Measurements from ENCODE around the gene TTC1.
"Not testable (repeated sequence)": the region's sequence is repeated elsewhere in the genome, so short reads cannot be mapped to it uniquely, and the experiment has no call there.

Gene TTC1

GRCh38 chr5:160008877-160009590, at the start of gene TTC1:
TSS of gene TTC1 (plus strand) at chr5:160009139. CDS start at chr5:160010529, 1,390 bp downstream.
- peak; percentile 94 for DNase-seq (ENCODE audit: low spot score)

- DNase-seq (ENCODE audit: low spot score) = no peak
Measured at GRCh38 chr5:159961176-159962160, 47.5 kb upstream of the TTC1 start.

GRCh38 chr5:159962214-159962613, 46.7 kb upstream of the TTC1 start:
- no peak for DNase-seq (ENCODE audit: low spot score)

GRCh38 chr5:159963935-159964334, 45.0 kb upstream of the TTC1 start:
- no peak for DNase-seq (ENCODE audit: low spot score)

GRCh38 chr5:159965031-159965837, 43.7 kb upstream of the TTC1 start:
- peak; percentile 91 for DNase-seq (ENCODE audit: low spot score)

GRCh38 chr5:159965838-159966128, 43.2 kb upstream of the TTC1 start:
- DNase-seq (ENCODE audit: low spot score) = not testable (repeated sequence)

GRCh38 chr5:159969966-159970365, 39.0 kb upstream of the TTC1 start:
- DNase-seq (ENCODE audit: low spot score) = peak; percentile 20

- DNase-seq (ENCODE audit: low spot score) = peak; percentile 45
Measured at GRCh38 chr5:159971038-159971437, 37.9 kb upstream of the TTC1 start.

GRCh38 chr5:159971514-159971913, 37.4 kb upstream of the TTC1 start:
- no peak for DNase-seq (ENCODE audit: low spot score)

- DNase-seq (ENCODE audit: low spot score) = peak; percentile 37
Measured at GRCh38 chr5:159971931-159972461, 36.9 kb upstream of the TTC1 start.

- no peak for DNase-seq (ENCODE audit: low spot score)
Measured at GRCh38 chr5:159972538-159973362, 36.2 kb upstream of the TTC1 start.

GRCh38 chr5:159975462-159976019, 33.4 kb upstream of the TTC1 start:
- DNase-seq (ENCODE audit: low spot score) = peak; percentile 93

GRCh38 chr5:159976921-159977320, 32.0 kb upstream of the TTC1 start:
- no peak for DNase-seq (ENCODE audit: low spot score)

- DNase-seq (ENCODE audit: low spot score) = no peak
Measured at GRCh38 chr5:159978358-159978757, 30.6 kb upstream of the TTC1 start.

- no peak for DNase-seq (ENCODE audit: low spot score)
Measured at GRCh38 chr5:159982421-159983173, 26.3 kb upstream of the TTC1 start.

- peak; percentile 86 for DNase-seq (ENCODE audit: low spot score)
Measured at GRCh38 chr5:159987031-159987674, 21.8 kb upstream of the TTC1 start.

- DNase-seq (ENCODE audit: low spot score) = no peak
Measured at GRCh38 chr5:159990506-159990905, 18.4 kb upstream of the TTC1 start.

GRCh38 chr5:159992566-159992965, 16.4 kb upstream of the TTC1 start:
- no peak for DNase-seq (ENCODE audit: low spot score)

GRCh38 chr5:159993194-159993593, 15.7 kb upstream of the TTC1 start:
- DNase-seq (ENCODE audit: low spot score) = no peak

GRCh38 chr5:159995907-159996306, 13.0 kb upstream of the TTC1 start:
- no peak for DNase-seq (ENCODE audit: low spot score)
